GM18873 (cell line): Measurements from ENCODE around the gene HAO2.
"Not testable (repeated sequence)": the region's sequence is repeated elsewhere in the genome, so short reads cannot be mapped to it uniquely, and the experiment has no call there.

ENCODE experiments used
- ATAC-seq: cut with Tn5 transposase; IDR thresholded peaks from one replicate; pipeline ENCODE4 v1.9.1; 2021; ENCODE audit warnings: mild to moderate bottlenecking, moderate library complexity, moderate number of reproducible peaks; ENCODE audit not compliant: unreplicated experiment, low FRiP score

HAO2 gene

GRCh38 chr1:119368554-119368953, at the start of gene HAO2:
Gene HAO2 (plus strand): TSS chr1:119368785. CDS start chr1:119381086, 12,301 bp downstream.
- no peak for ATAC-seq

GRCh38 chr1:119320100-119320499, 48.5 kb upstream of the HAO2 start:
- no peak for ATAC-seq

GRCh38 chr1:119321666-119322419, 46.7 kb upstream of the HAO2 start:
- no peak for ATAC-seq

GRCh38 chr1:119323216-119323982, 45.2 kb upstream of the HAO2 start:
- ATAC-seq = peak; percentile 80

GRCh38 chr1:119324198-119324597, 44.4 kb upstream of the HAO2 start:
- ATAC-seq = no peak

- no peak for ATAC-seq
Observed at GRCh38 chr1:119326251-119326650, 42.3 kb upstream of the HAO2 start.

- ATAC-seq = no peak
Observed at GRCh38 chr1:119327094-119327449, 41.5 kb upstream of the HAO2 start.

- ATAC-seq = no peak
Observed at GRCh38 chr1:119327450-119328155, 41.0 kb upstream of the HAO2 start.

- no peak for ATAC-seq
Observed at GRCh38 chr1:119329541-119330461, 38.8 kb upstream of the HAO2 start.

GRCh38 chr1:119330466-119331189, 38.0 kb upstream of the HAO2 start:
- ATAC-seq = no peak

GRCh38 chr1:119331190-119331515, 37.4 kb upstream of the HAO2 start:
- ATAC-seq = no peak

- ATAC-seq = no peak
Observed at GRCh38 chr1:119331915-119332314, 36.7 kb upstream of the HAO2 start.

GRCh38 chr1:119332622-119333021, 36.0 kb upstream of the HAO2 start:
- no peak for ATAC-seq

GRCh38 chr1:119333163-119333896, 35.3 kb upstream of the HAO2 start:
- ATAC-seq = no peak

GRCh38 chr1:119333897-119334250, 34.7 kb upstream of the HAO2 start:
- not testable (repeated sequence) for ATAC-seq

- ATAC-seq = no peak
Observed at GRCh38 chr1:119336848-119337247, 31.7 kb upstream of the HAO2 start.

GRCh38 chr1:119338004-119338403, 30.6 kb upstream of the HAO2 start:
- no peak for ATAC-seq

- no peak for ATAC-seq
Observed at GRCh38 chr1:119338757-119339156, 29.8 kb upstream of the HAO2 start.

GRCh38 chr1:119340861-119341261, 27.7 kb upstream of the HAO2 start:
- no peak for ATAC-seq
